WTC11 (cell line): ENCODE results near the gene ITGA2B. TPM values are rescaled to one million over a fixed set of nuclear protein-coding genes. Genes with fewer than 3 reads are reported as not detected.

Experiments
- ATAC-seq: fragments of 200-7000 bp; cut with Tn5 transposase; 2 replicates; pipeline ENCODE4 v1.10.0; 2021; ENCODE audit warnings: mild to moderate bottlenecking, moderate library complexity
- CTCF ChIA-PET: fragments of 300-600 bp; sonication (Branson Sonifier 250); formaldehyde crosslinking; loops from one replicate; lab custom pipeline; 2021; ENCODE audit warnings: antibody characterized with exemption; lab: Charles Lee
- POLR2A ChIA-PET: fragments of 350-600 bp; sonication (Branson Sonifier 250); formaldehyde crosslinking; loops from one replicate; lab custom pipeline; 2021; ENCODE audit warnings: antibody characterized with exemption; lab: Charles Lee
- DNase-seq: peaks from one replicate; pipeline ENCODE4 v3.0.0; 2021; ENCODE audit warnings: low spot score
- H3K27ac Mint-ChIP-seq: 2 replicates; pipeline ENCODE4 v1.8.0; 2021; ENCODE audit warnings: mixed read lengths
- H3K27me3 Mint-ChIP-seq: 2 replicates; pipeline ENCODE4 v1.8.0; 2021; ENCODE audit warnings: low read depth, mild to moderate bottlenecking, moderate library complexity, mixed read lengths
- H3K36me3 Mint-ChIP-seq: 2 replicates; pipeline ENCODE4 v1.8.0; 2021; ENCODE audit warnings: mixed read lengths
- H3K4me1 Mint-ChIP-seq: 2 replicates; pipeline ENCODE4 v1.8.0; 2022; ENCODE audit warnings: mixed read lengths
- H3K4me3 Mint-ChIP-seq: 2 replicates; pipeline ENCODE4 v1.8.0; 2021; ENCODE audit warnings: mild to moderate bottlenecking, moderate library complexity, mixed read lengths
- H3K9me3 Mint-ChIP-seq: 2 replicates; pipeline ENCODE4 v1.8.0; 2021; ENCODE audit warnings: mixed read lengths
- CBFB ChIP-seq: sonication (generic); formaldehyde crosslinking; IDR thresholded peaks from 2 replicates; pipeline ENCODE4 v1.8.1; 2022; ENCODE audit warnings: mild to moderate bottlenecking, low read depth, missing genetic modification reagents
- CREM ChIP-seq: sonication (generic); formaldehyde crosslinking; IDR thresholded peaks from 2 replicates; pipeline ENCODE4 v1.8.1; 2022; ENCODE audit warnings: mild to moderate bottlenecking, missing genetic modification reagents, moderate library complexity
- ELF4 ChIP-seq: sonication (generic); formaldehyde crosslinking; IDR thresholded peaks from 2 replicates; pipeline ENCODE4 v1.8.1; 2022; ENCODE audit warnings: low read depth, mild to moderate bottlenecking, moderate library complexity, missing genetic modification reagents
- GABPB1 ChIP-seq: sonication (generic); formaldehyde crosslinking; IDR thresholded peaks from 2 replicates; pipeline ENCODE4 v1.8.1; 2023; ENCODE audit warnings: mild to moderate bottlenecking, missing genetic modification reagents
- MXD4 ChIP-seq: fragments of 250-450 bp; sonication (Bioruptor Pico); IDR thresholded peaks from 2 replicates; pipeline ENCODE4 v1.8.0; 2021; ENCODE audit warnings: mild to moderate bottlenecking, moderate library complexity, borderline replicate concordance
- MYBL2 ChIP-seq: sonication (generic); formaldehyde crosslinking; IDR thresholded peaks from 2 replicates; pipeline ENCODE4 v1.8.1; 2023; ENCODE audit warnings: mild to moderate bottlenecking, moderate library complexity, missing genetic modification reagents
- PRDM15 ChIP-seq: sonication (generic); formaldehyde crosslinking; IDR thresholded peaks from 2 replicates; pipeline ENCODE4 v1.8.0; 2022; ENCODE audit warnings: missing genetic modification reagents
- SP1 ChIP-seq: sonication (generic); formaldehyde crosslinking; conservative IDR thresholded peaks from 2 replicates; pipeline ENCODE4 v1.8.1; 2022; ENCODE audit warnings: missing genetic modification reagents
- USF1 ChIP-seq: sonication (generic); formaldehyde crosslinking; IDR thresholded peaks from 2 replicates; pipeline ENCODE4 v1.8.0; 2022; ENCODE audit warnings: mild to moderate bottlenecking, missing genetic modification reagents
- ZMAT4 ChIP-seq: fragments of 250-450 bp; sonication (Bioruptor Pico); IDR thresholded peaks from 2 replicates; pipeline ENCODE4 v1.9.0; 2021; ENCODE audit warnings: mild to moderate bottlenecking
- ZNF121 ChIP-seq: sonication (generic); formaldehyde crosslinking; IDR thresholded peaks from 2 replicates; pipeline ENCODE4 v1.8.0; 2023; ENCODE audit warnings: missing genetic modification reagents
- ZNF232 ChIP-seq: sonication (generic); formaldehyde crosslinking; IDR thresholded peaks from 2 replicates; pipeline ENCODE4 v1.8.0; 2022; ENCODE audit warnings: mild to moderate bottlenecking, missing genetic modification reagents
- ZNF671 ChIP-seq: fragments of 250-450 bp; sonication (Bioruptor Pico); IDR thresholded peaks from 2 replicates; pipeline ENCODE4 v1.8.0; 2021; ENCODE audit warnings: mild to moderate bottlenecking
- total RNA-seq: library from RNA; stranded (reverse); gene quantifications from 3 replicates; pipeline ENCODE4 v1.2.3, GENCODE V29; 2021
- TF ChIP-seq, protein P1 (sequence below): fragments of 250-450 bp; sonication (Bioruptor Pico); IDR thresholded peaks from 2 replicates; pipeline ENCODE4 v1.9.0; 2021; ENCODE audit warnings: mild to moderate bottlenecking, borderline replicate concordance
- TF ChIP-seq, protein P2 (sequence below): sonication (generic); formaldehyde crosslinking; IDR thresholded peaks from 2 replicates; pipeline ENCODE4 v1.8.1; 2022; ENCODE audit warnings: low read depth, mild to moderate bottlenecking, moderate library complexity, missing genetic modification reagents, borderline replicate concordance
- TF ChIP-seq, protein P3 (sequence below): sonication (generic); formaldehyde crosslinking; IDR thresholded peaks from 2 replicates; pipeline ENCODE4 v1.8.1; 2023; ENCODE audit warnings: mild to moderate bottlenecking, moderate library complexity, missing genetic modification reagents
- TF ChIP-seq, protein P4 (sequence below): fragments of 250-450 bp; sonication (Bioruptor Pico); IDR thresholded peaks from 2 replicates; pipeline ENCODE4 v2.1.2; 2022; ENCODE audit warnings: mild to moderate bottlenecking, moderate library complexity
- TF ChIP-seq, protein P5 (sequence below): sonication (generic); formaldehyde crosslinking; conservative IDR thresholded peaks from 2 replicates; pipeline ENCODE4 v1.8.1; 2023; ENCODE audit warnings: mild to moderate bottlenecking, low read depth, missing genetic modification reagents, moderate library complexity

Gene ITGA2B
- total RNA-seq, 1 experiment from 2014 or later: 21.5 TPM

GRCh38 chr17:44416558-44417289 is 27.3 kb upstream of the ITGA2B start (continued):
- TF ChIP-seq USF1 (no peak), ELF4 (no peak), SP1 (CRISPR knock-in tag) (no peak), CBFB (no peak), MYBL2 (CRISPR knock-in tag) (no peak)
- TF ChIP-seq, protein P1, sequence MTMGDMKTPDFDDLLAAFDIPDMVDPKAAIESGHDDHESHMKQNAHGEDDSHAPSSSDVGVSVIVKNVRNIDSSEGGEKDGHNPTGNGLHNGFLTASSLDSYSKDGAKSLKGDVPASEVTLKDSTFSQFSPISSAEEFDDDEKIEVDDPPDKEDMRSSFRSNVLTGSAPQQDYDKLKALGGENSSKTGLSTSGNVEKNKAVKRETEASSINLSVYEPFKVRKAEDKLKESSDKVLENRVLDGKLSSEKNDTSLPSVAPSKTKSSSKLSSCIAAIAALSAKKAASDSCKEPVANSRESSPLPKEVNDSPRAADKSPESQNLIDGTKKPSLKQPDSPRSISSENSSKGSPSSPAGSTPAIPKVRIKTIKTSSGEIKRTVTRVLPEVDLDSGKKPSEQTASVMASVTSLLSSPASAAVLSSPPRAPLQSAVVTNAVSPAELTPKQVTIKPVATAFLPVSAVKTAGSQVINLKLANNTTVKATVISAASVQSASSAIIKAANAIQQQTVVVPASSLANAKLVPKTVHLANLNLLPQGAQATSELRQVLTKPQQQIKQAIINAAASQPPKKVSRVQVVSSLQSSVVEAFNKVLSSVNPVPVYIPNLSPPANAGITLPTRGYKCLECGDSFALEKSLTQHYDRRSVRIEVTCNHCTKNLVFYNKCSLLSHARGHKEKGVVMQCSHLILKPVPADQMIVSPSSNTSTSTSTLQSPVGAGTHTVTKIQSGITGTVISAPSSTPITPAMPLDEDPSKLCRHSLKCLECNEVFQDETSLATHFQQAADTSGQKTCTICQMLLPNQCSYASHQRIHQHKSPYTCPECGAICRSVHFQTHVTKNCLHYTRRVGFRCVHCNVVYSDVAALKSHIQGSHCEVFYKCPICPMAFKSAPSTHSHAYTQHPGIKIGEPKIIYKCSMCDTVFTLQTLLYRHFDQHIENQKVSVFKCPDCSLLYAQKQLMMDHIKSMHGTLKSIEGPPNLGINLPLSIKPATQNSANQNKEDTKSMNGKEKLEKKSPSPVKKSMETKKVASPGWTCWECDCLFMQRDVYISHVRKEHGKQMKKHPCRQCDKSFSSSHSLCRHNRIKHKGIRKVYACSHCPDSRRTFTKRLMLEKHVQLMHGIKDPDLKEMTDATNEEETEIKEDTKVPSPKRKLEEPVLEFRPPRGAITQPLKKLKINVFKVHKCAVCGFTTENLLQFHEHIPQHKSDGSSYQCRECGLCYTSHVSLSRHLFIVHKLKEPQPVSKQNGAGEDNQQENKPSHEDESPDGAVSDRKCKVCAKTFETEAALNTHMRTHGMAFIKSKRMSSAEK (CRISPR knock-in tag): no peak
- TF ChIP-seq, protein P2, sequence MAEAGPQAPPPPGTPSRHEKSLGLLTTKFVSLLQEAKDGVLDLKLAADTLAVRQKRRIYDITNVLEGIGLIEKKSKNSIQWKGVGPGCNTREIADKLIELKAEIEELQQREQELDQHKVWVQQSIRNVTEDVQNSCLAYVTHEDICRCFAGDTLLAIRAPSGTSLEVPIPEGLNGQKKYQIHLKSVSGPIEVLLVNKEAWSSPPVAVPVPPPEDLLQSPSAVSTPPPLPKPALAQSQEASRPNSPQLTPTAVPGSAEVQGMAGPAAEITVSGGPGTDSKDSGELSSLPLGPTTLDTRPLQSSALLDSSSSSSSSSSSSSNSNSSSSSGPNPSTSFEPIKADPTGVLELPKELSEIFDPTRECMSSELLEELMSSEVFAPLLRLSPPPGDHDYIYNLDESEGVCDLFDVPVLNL: no peak
- TF ChIP-seq, protein P3, sequence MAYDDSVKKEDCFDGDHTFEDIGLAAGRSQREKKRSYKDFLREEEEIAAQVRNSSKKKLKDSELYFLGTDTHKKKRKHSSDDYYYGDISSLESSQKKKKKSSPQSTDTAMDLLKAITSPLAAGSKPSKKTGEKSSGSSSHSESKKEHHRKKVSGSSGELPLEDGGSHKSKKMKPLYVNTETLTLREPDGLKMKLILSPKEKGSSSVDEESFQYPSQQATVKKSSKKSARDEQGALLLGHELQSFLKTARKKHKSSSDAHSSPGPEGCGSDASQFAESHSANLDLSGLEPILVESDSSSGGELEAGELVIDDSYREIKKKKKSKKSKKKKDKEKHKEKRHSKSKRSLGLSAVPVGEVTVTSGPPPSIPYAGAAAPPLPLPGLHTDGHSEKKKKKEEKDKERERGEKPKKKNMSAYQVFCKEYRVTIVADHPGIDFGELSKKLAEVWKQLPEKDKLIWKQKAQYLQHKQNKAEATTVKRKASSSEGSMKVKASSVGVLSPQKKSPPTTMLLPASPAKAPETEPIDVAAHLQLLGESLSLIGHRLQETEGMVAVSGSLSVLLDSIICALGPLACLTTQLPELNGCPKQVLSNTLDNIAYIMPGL: no peak

GRCh38 chr17:44414394-44415155 is 25.1 kb upstream of the ITGA2B start:
- H3K27ac Mint-ChIP-seq: no peak overlapping the region
- no peak for ATAC-seq
- no peak overlapping the region for H3K4me3 Mint-ChIP-seq
- H3K9me3 Mint-ChIP-seq: no peaks in the 10 kb centered on the region
- ChIA-PET CTCF (interaction anchor here (0.6 kb wide), 1 partner anchor 88 kb away, joined by 3 read pairs; no protein-coding TSS in a partner anchor), POLR2A (no interaction called here)
- H3K4me1 Mint-ChIP-seq: no peaks in the 10 kb centered on the region
- peaks cover 24% of the 10 kb centered on the region for H3K36me3 Mint-ChIP-seq
- DNase-seq: no peak
- H3K27me3 Mint-ChIP-seq: no peaks in the 10 kb centered on the region
- no peak for TF ChIP-seq MXD4
- TF ChIP-seq, protein P4, sequence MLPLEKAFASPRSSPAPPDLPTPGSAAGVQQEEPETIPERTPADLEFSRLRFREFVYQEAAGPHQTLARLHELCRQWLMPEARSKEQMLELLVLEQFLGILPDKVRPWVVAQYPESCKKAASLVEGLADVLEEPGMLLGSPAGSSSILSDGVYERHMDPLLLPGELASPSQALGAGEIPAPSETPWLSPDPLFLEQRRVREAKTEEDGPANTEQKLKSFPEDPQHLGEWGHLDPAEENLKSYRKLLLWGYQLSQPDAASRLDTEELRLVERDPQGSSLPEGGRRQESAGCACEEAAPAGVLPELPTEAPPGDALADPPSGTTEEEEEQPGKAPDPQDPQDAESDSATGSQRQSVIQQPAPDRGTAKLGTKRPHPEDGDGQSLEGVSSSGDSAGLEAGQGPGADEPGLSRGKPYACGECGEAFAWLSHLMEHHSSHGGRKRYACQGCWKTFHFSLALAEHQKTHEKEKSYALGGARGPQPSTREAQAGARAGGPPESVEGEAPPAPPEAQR (CRISPR knock-in tag): no peak
- no peak for TF ChIP-seq ZNF121 (CRISPR knock-in tag)
- no peak for TF ChIP-seq PRDM15 (CRISPR knock-in tag)
- no peak for TF ChIP-seq ZNF232 (CRISPR knock-in tag)
- TF ChIP-seq, protein P5, sequence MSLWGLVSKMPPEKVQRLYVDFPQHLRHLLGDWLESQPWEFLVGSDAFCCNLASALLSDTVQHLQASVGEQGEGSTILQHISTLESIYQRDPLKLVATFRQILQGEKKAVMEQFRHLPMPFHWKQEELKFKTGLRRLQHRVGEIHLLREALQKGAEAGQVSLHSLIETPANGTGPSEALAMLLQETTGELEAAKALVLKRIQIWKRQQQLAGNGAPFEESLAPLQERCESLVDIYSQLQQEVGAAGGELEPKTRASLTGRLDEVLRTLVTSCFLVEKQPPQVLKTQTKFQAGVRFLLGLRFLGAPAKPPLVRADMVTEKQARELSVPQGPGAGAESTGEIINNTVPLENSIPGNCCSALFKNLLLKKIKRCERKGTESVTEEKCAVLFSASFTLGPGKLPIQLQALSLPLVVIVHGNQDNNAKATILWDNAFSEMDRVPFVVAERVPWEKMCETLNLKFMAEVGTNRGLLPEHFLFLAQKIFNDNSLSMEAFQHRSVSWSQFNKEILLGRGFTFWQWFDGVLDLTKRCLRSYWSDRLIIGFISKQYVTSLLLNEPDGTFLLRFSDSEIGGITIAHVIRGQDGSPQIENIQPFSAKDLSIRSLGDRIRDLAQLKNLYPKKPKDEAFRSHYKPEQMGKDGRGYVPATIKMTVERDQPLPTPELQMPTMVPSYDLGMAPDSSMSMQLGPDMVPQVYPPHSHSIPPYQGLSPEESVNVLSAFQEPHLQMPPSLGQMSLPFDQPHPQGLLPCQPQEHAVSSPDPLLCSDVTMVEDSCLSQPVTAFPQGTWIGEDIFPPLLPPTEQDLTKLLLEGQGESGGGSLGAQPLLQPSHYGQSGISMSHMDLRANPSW: no peak
- TF ChIP-seq ZNF671 (CRISPR knock-in tag): no peak
- no peak for TF ChIP-seq ZMAT4 (CRISPR knock-in tag)
- no peak for TF ChIP-seq CREM (CRISPR knock-in tag)
- no peak for TF ChIP-seq GABPB1 (CRISPR knock-in tag)
